Measurements from ENCODE around the gene GLP1R. TPM values are rescaled to one million over a fixed set of nuclear protein-coding genes. Genes with fewer than 3 reads are reported as not detected.

Gene GLP1R
- total RNA-seq, 1 experiment from 2014 or later, result 0.85 TPM

GRCh38 chr6:39062014-39062740 lies 13.6 kb downstream of the GLP1R start:
- Histone ChIP-seq H2AK5ac (ENCODE audit: insufficient read length, low read length) (no peak overlapping the region), H3K23ac (ENCODE audit: insufficient read length, low read depth, low read length) (no peak overlapping the region), H3K79me1 (ENCODE audit: insufficient read depth, low read depth, low read length, poor library complexity, severe bottlenecking) (no peaks in the 10 kb centered on the region), H2BK120ac (ENCODE audit: low read depth, low read length, poor library complexity, severe bottlenecking) (no peak overlapping the region), H3K4me1 (ENCODE audit: insufficient read depth, low read length) (no peaks in the 10 kb centered on the region), H4K8ac (replicated peaks; ENCODE audit: insufficient read length, low read depth, low read length) (no peak overlapping the region), H3K23me2 (ENCODE audit: insufficient read length, low read depth, low read length, poor library complexity, severe bottlenecking) (no peaks in the 10 kb centered on the region), H3K56ac (ENCODE audit: insufficient read length, low read depth, low read length) (no peak overlapping the region), H2AFZ (ENCODE audit: low read length) (no peak overlapping the region), H3K14ac (ENCODE audit: insufficient read depth, low read length) (no peak overlapping the region; the same call in 1 of the 2 replicates), H2BK12ac (ENCODE audit: insufficient read length, low read depth, low read length) (no peak overlapping the region), H3K4ac (ENCODE audit: low read depth, low read length) (no peak overlapping the region), H3K27ac (ENCODE audit: insufficient read length, low read depth, low read length) (no peak overlapping the region), H2BK15ac (ENCODE audit: low read depth, low read length) (no peak overlapping the region), H4K91ac (ENCODE audit: insufficient read length, low read depth, low read length) (no peak overlapping the region), H3K27me3 (ENCODE audit: insufficient read depth, low read length) (no peaks in the 10 kb centered on the region), H2BK20ac (ENCODE audit: low read depth, low read length, poor library complexity, severe bottlenecking) (no peak overlapping the region), H3K9ac (ENCODE audit: extremely low read depth, insufficient read length, low read length) (no peak overlapping the region), H3K4me2 (ENCODE audit: insufficient read depth, insufficient read length, low read length) (no peak overlapping the region), H3K79me2 (ENCODE audit: insufficient read depth, low read length) (no peaks in the 10 kb centered on the region), H3K9me3 (ENCODE audit: control insufficient read depth, low read depth, low read length) (no peaks in the 10 kb centered on the region), H3K18ac (ENCODE audit: insufficient read length, low read depth, low read length) (no peak overlapping the region), H2BK5ac (ENCODE audit: insufficient read length, low read length) (no peak overlapping the region), H4K5ac (ENCODE audit: insufficient read length, low read depth, low read length) (no peak overlapping the region), H3T11ph (ENCODE audit: low read length) (no peak overlapping the region), H4K20me1 (ENCODE audit: control insufficient read depth, insufficient read depth, insufficient read length) (peaks cover 3% of the 10 kb centered on the region)
- H3K27ac Mint-ChIP-seq, result no peak overlapping the region
- H3K4me3 Mint-ChIP-seq, result no peak overlapping the region
- no peak for TF ChIP-seq CTCF (conservative IDR thresholded peaks at IDR 0.05)
- DNase-seq, result no peak
- peaks cover 2 to 6% of the 10 kb centered on the region in 2 experiments; a peak in 1 of 4 replicates for H3K4me1 Mint-ChIP-seq
- H3K36me3 Mint-ChIP-seq (ENCODE audit: insufficient read depth in 1 of 3, low read depth in 3 of 3), result peaks cover 0 to 7% (median 3%) of the 10 kb centered on the region in 3 experiments; a peak in 4 of 7 replicates
- WGBS (ENCODE audit: extremely low coverage, insufficient read length, low lambda C conversion rate), result no CpG with 5 or more reads among the region's 10 CpGs
- H3K27me3 Mint-ChIP-seq (ENCODE audit: low read depth), result peaks cover 20% of the 10 kb centered on the region
- no peaks in the 10 kb centered on the region for H3K9me3 Mint-ChIP-seq
